Lung (tissue), 12 donors: ENCODE data around the gene HYAL4. TPM values are rescaled to one million over a fixed set of nuclear protein-coding genes. Genes with fewer than 3 reads are reported as not detected.
"Not testable (repeated sequence)": the region's sequence is repeated elsewhere in the genome, so short reads cannot be mapped to it uniquely, and the experiment has no call there.

Experiments used
- ATAC-seq: fragments of 200-7000 bp; cut with Tn5 transposase; one replicate; pipeline ENCODE4 v1.9.1; 2020; ENCODE audit warnings: moderate number of reproducible peaks; ENCODE audit not compliant: insufficient read depth, low FRiP score
- DNase-seq, 3 donors: peaks; one replicate each; pipeline ENCODE4 v3.0.0-alpha.2; 2013 to 2017
- H3K27ac ChIP-seq, 2 donors: one replicate each; pipeline ENCODE4 v1.5.1; 2013; ENCODE audit warnings: mild to moderate bottlenecking in 2 of 2, moderate library complexity in 2 of 2, control low read depth in 1 of 2, inconsistent platforms in 1 of 2, low read depth in 1 of 2, low read length in 1 of 2
- H3K27me3 ChIP-seq, 3 donors: one replicate each; pipeline ENCODE4 v1.5.1; 2013; ENCODE audit warnings: low read length in 2 of 3; ENCODE audit not compliant: control insufficient read depth in 3 of 3, insufficient read depth in 3 of 3
- H3K36me3 ChIP-seq, 4 donors: one replicate each; pipeline ENCODE4 v1.5.1; 2013; ENCODE audit warnings: low read length in 4 of 4, mild to moderate bottlenecking in 1 of 4, moderate library complexity in 1 of 4; ENCODE audit not compliant: control insufficient read depth in 4 of 4, insufficient read depth in 4 of 4
- H3K4me1 ChIP-seq, 5 donors: one replicate each; pipeline ENCODE4 v1.5.1; 2013; ENCODE audit warnings: low read length in 5 of 5, mild to moderate bottlenecking in 2 of 5, moderate library complexity in 1 of 5; ENCODE audit not compliant: control insufficient read depth in 5 of 5, insufficient read depth in 5 of 5
- H3K4me3 ChIP-seq: one replicate; pipeline ENCODE4 v1.5.1; 2013; ENCODE audit warnings: mild to moderate bottlenecking, control low read depth, moderate library complexity
- H3K9ac ChIP-seq, 2 donors: one replicate each; pipeline ENCODE4 v1.5.1; 2013; ENCODE audit warnings: low read length in 2 of 2, control low read depth in 1 of 2; ENCODE audit not compliant: insufficient read depth in 1 of 2
- H3K9me3 ChIP-seq, 4 donors: one replicate each; pipeline ENCODE4 v1.5.1; 2013; ENCODE audit warnings: low read length in 3 of 4, mild to moderate bottlenecking in 1 of 4, moderate library complexity in 1 of 4; ENCODE audit not compliant: control insufficient read depth in 4 of 4, insufficient read depth in 3 of 4
- WGBS, 2 donors: extraction: QIAGEN DNeasy Blood & Tissue Kit; methylation state at CpG; one replicate each; pipeline ENCODE4 v1.1.7; 2013; 5-methylcytosine and 5-hydroxymethylcytosine counted together
- polyA plus RNA-seq, 2 donors: library from polyadenylated mRNA; stranded (reverse); fragments of 200-250 nt; gene quantifications; one replicate each; pipeline ENCODE4 v1.2.1, GENCODE V29; 2013
- total RNA-seq, 2 donors: library from RNA; depleted of rRNA in 1 of 2; stranded (reverse); fragments of >200 nt in 1 of 2; gene quantifications; one replicate each; pipeline ENCODE4 v1.2.1, GENCODE V29; 2014 to 2021
- TF ChIP-seq, protein P1 (sequence below): IDR thresholded peaks from 2 replicates; pipeline ENCODE4 v1.5.1; 2012; ENCODE audit warnings: mild to moderate bottlenecking; ENCODE audit errors: control extremely low read depth, extremely low read depth
- donor health status: control.
- donor health status: control.
- donor health status: Bipolar disorder and iron deficiency.
- donor health status: healthy.
- donor health status: DM: yes; HTN: yes; CAD: no.

HYAL4 gene
- total and polyA plus RNA-seq, 4 donors = 0.07 to 0.74 TPM; not detected in 2

DNA sequence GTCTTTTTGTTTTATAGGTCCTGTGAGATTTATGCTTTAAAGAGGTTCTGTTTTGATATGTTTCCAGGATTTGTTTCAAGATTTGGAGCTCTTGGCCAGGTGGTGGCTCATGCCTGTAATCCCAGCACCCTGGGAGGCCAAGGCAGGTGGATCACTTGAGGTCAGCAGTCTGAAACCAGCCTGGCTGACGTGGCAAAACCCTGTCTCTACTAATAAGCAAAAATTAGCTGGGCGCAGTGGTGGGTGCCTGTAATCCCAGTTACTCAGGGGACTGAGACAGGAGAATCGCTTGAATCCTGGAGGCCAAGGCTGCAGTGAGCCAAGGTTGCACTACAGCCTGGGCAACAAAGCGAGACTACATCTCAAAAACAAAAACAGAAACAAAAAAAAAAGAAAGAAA, 8.3 kb upstream of the HYAL4 start:
- 85 to 89% methylated on average over 4 of the region's 4 CpGs for WGBS, 2 donors
- no peak overlapping the region for H3K4me3 ChIP-seq
- H3K27me3 ChIP-seq = no peaks in the 10 kb centered on the region
- H3K4me1 ChIP-seq = no peaks in the 10 kb centered on the region
- no peak for DNase-seq
- no peaks in the 10 kb centered on the region for H3K36me3 ChIP-seq
- H3K9ac ChIP-seq = no peak overlapping the region
- ATAC-seq = no peak
- H3K9me3 ChIP-seq = no peaks in the 10 kb centered on the region
- no peak overlapping the region for H3K27ac ChIP-seq
- TF ChIP-seq, protein P1, sequence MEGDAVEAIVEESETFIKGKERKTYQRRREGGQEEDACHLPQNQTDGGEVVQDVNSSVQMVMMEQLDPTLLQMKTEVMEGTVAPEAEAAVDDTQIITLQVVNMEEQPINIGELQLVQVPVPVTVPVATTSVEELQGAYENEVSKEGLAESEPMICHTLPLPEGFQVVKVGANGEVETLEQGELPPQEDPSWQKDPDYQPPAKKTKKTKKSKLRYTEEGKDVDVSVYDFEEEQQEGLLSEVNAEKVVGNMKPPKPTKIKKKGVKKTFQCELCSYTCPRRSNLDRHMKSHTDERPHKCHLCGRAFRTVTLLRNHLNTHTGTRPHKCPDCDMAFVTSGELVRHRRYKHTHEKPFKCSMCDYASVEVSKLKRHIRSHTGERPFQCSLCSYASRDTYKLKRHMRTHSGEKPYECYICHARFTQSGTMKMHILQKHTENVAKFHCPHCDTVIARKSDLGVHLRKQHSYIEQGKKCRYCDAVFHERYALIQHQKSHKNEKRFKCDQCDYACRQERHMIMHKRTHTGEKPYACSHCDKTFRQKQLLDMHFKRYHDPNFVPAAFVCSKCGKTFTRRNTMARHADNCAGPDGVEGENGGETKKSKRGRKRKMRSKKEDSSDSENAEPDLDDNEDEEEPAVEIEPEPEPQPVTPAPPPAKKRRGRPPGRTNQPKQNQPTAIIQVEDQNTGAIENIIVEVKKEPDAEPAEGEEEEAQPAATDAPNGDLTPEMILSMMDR = no peak

DNA sequence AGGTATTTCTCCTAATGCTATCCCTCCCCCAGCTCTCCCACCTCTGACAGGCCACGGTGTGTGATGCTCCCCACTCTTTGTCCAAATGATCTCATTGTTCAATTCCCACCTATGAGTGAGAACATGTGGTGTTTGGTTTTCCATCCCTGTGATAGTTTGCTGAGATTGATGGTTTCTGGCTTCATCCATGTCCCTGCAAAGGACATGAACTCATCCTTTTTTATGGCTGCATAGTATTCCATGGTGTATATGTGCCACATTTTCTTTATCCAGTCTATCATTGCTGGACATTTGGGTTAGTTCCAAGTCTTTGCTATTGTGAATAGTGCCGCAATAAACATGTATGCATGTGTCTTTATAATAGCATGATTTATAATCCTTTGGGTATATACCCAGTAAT, 5.9 kb upstream of the HYAL4 start:
- H3K9me3 ChIP-seq, ATAC-seq, H3K27ac ChIP-seq, H3K27me3 ChIP-seq, H3K4me3 ChIP-seq, H3K4me1 ChIP-seq, H3K9ac ChIP-seq, H3K36me3 ChIP-seq, DNase-seq: not testable (repeated sequence)
- WGBS, 2 donors = 94 to 98% methylated on average over 2 of the region's 2 CpGs

DNA sequence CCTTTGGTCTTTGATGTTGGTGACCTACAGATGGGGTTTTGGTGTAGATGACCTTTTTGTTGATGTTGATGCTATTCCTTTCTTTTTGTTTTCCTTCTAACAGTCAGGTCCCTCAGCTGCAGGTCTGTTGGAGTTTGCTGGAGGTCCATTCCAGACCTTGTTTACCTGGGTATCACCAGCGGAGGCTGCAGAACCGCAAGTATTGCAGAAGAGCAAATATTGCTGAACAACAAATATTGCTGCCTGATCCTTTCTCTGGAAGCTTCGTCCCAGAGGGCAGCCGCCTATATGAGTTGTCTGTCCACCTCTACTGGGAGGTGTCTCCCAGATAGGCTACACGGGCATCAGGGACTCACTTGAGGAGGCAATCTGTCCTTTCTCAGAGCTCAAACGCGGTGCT, 827 bp upstream of the HYAL4 start:
- not testable (repeated sequence) for H3K9me3 ChIP-seq, DNase-seq, H3K27ac ChIP-seq, H3K36me3 ChIP-seq, ATAC-seq, H3K4me1 ChIP-seq, H3K9ac ChIP-seq, H3K27me3 ChIP-seq, H3K4me3 ChIP-seq
- 95 to 97% methylated on average over 7 of the region's 7 CpGs for WGBS, 2 donors

DNA sequence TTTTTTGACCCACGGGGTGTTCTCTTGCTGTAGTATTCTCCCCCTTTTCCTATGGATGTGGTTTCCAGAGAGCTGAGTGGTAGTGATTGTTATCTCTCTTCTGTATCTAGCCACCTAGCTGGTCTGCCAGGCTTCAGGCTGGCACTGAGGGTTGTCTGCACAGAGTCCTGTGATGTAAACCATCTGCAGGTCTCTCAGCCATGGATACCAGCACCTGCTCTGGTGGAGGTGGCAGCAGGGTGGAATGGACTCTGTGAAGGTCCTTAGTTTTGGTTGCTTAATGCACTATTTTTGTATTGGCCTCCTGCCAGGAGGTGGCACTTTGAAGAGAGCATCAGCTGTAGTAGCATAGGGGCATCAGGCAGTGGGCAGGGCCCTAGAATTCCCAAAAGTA, 851 bp downstream of the HYAL4 start:
- Histone ChIP-seq H3K36me3 (no peaks in the 10 kb centered on the region), H3K9me3 (peaks cover 0 to 3% (median 0%) of the 10 kb centered on the region in 4 donors), H3K27me3 (no peaks in the 10 kb centered on the region), H3K27ac (no peak overlapping the region), H3K9ac (no peak overlapping the region), H3K4me3 (no peak overlapping the region), H3K4me1 (no peaks in the 10 kb centered on the region)
- ATAC-seq = no peak
- no peak for DNase-seq
- TF ChIP-seq, protein P1 = no peak
- 35 to 57% methylated on average over 1 of the region's 1 CpG for WGBS, 2 donors
